SK-N-SH treated with all-trans-retinoic acid at 6 μM for 48 hours (cell line): Measurements from ENCODE around the gene TMED4.

Experiments used
- CREB5 ChIP-seq: fragments of 250-450 bp; sonication (Bioruptor Pico); IDR thresholded peaks from 2 replicates; pipeline ENCODE4 v1.5.1; 2020; ENCODE audit warnings: low read depth, mild to moderate bottlenecking, moderate library complexity
- CSRNP3 ChIP-seq: fragments of 250-450 bp; sonication (Bioruptor Pico); IDR thresholded peaks from 2 replicates; pipeline ENCODE4 v1.5.1; 2021; ENCODE audit warnings: mild to moderate bottlenecking, moderate library complexity
- GLIS3 ChIP-seq: fragments of 250-450 bp; sonication (Bioruptor Pico); IDR thresholded peaks from 2 replicates; pipeline ENCODE4 v1.5.0; 2020; ENCODE audit warnings: mild to moderate bottlenecking, moderate library complexity
- ISL1 ChIP-seq: fragments of 250-450 bp; sonication (Bioruptor Pico); IDR thresholded peaks from 2 replicates; pipeline ENCODE4 v2.1.2; 2022; ENCODE audit warnings: mild to moderate bottlenecking, moderate library complexity
- PATZ1 ChIP-seq: fragments of 250-450 bp; sonication (Bioruptor Pico); IDR thresholded peaks from 2 replicates; pipeline ENCODE4 v1.8.0; 2020; ENCODE audit warnings: mild to moderate bottlenecking, moderate library complexity, borderline replicate concordance
- ZNF8 ChIP-seq: fragments of 450-650 bp; formaldehyde crosslinking; IDR thresholded peaks from 2 replicates; pipeline ENCODE4 v1.5.0; 2020; ENCODE audit warnings: mild to moderate bottlenecking, moderate library complexity

- TF ChIP-seq PATZ1 (CRISPR knock-in tag) = no peak
- no peak for TF ChIP-seq CSRNP3 (CRISPR knock-in tag)
- TF ChIP-seq GLIS3 (CRISPR knock-in tag) = no peak
- TF ChIP-seq CREB5 (CRISPR knock-in tag) = no peak
- no peak for TF ChIP-seq ISL1 (CRISPR knock-in tag)
- TF ChIP-seq ZNF8 = no peak
Measured at GRCh38 chr7:44595934-44596635, 14.1 kb upstream of the TMED4 start.
